H1 (cell line): Measurements from ENCODE around the gene CLDN6. TPM values are rescaled to one million over a fixed set of nuclear protein-coding genes. Genes with fewer than 3 reads are reported as not detected.
A peak's percentile ranks its signal among the peaks of the same experiment; 100 is the strongest.

Source experiments
- CTCF ChIA-PET: fragments of 300-600 bp; sonication (Branson Sonifier 250); formaldehyde crosslinking; loops from one replicate; lab custom pipeline; 2021; ENCODE audit not compliant: partially characterized antibody; lab: Charles Lee
- POLR2A ChIA-PET: fragments of 300-600 bp; sonication (Branson Sonifier 250); formaldehyde crosslinking; loops from one replicate; lab custom pipeline; 2021; ENCODE audit warnings: inconsistent platforms; ENCODE audit not compliant: partially characterized antibody; lab: Charles Lee
- DNase-seq, 2 experiments: peaks; one replicate each; pipeline versions ENCODE4 v3.0.0 to v3.0.0-alpha.2; 2010 to 2022; ENCODE audit warnings: low spot score in 2 of 2, low read depth in 1 of 2, mixed read lengths in 1 of 2
- FAIRE-seq: peaks from 2 replicates; lab custom pipeline; 2011; peaks lifted over from hg19 to GRCh38; lab: Jason Lieb, UNC
- H2AFZ ChIP-seq: 2 replicates; pipeline ENCODE4 v1.8.1; 2012; ENCODE audit warnings: low read length, inconsistent platforms
- H2AK5ac ChIP-seq: 2 replicates; pipeline ENCODE4 v1.6.1; 2013; ENCODE audit warnings: low read depth, low read length
- H2BK120ac ChIP-seq: replicated peaks from 2 replicates; pipeline ENCODE3; 2013; ENCODE audit warnings: low read depth, low read length, inconsistent platforms
- H2BK12ac ChIP-seq: 2 replicates; pipeline ENCODE4 v1.6.1; 2013; ENCODE audit warnings: low read depth, low read length
- H2BK15ac ChIP-seq: 2 replicates; pipeline ENCODE4 v1.6.1; 2013; ENCODE audit warnings: low read length
- H2BK20ac ChIP-seq: 2 replicates; pipeline ENCODE4 v1.6.1; 2013; ENCODE audit warnings: low read length
- H2BK5ac ChIP-seq: 2 replicates; pipeline ENCODE4 v1.6.1; 2013; ENCODE audit warnings: low read depth, low read length
- H3K14ac ChIP-seq: 2 replicates; pipeline ENCODE4 v1.6.1; 2013; ENCODE audit warnings: inconsistent platforms; ENCODE audit not compliant: insufficient read length
- H3K18ac ChIP-seq: 2 replicates; pipeline ENCODE4 v1.6.1; 2013; ENCODE audit warnings: low read length; ENCODE audit errors: extremely low read depth
- H3K23ac ChIP-seq: 2 replicates; pipeline ENCODE4 v1.6.1; 2013; ENCODE audit warnings: inconsistent platforms; ENCODE audit not compliant: insufficient read length
- H3K23me2 ChIP-seq: 2 replicates; pipeline ENCODE4 v1.6.1; 2013; ENCODE audit warnings: low read depth, low read length
- H3K27ac ChIP-seq: 2 replicates; pipeline ENCODE4 v1.6.1; 2011; ENCODE audit warnings: low read depth, low read length, inconsistent platforms
- H3K27me3 ChIP-seq, 4 experiments: replicated peaks in 1 of 4; 1 replicate in 1 of 4; 2 replicates in 3 of 4; pipeline versions ENCODE4 v1.6.1 to v1.8.1; 2011 to 2013; ENCODE audit warnings: low read length in 3 of 4, mild to moderate bottlenecking in 3 of 4, inconsistent platforms in 2 of 4, mixed read lengths in 2 of 4, moderate library complexity in 1 of 4; ENCODE audit not compliant: control insufficient read depth in 3 of 4, insufficient read depth in 3 of 4; ENCODE audit errors: extremely low read depth in 1 of 4
- H3K36me3 ChIP-seq, 4 experiments: 2 replicates each; pipeline versions ENCODE4 v1.6.1 to v1.8.1; 2011 to 2013; ENCODE audit warnings: mild to moderate bottlenecking in 4 of 4, low read length in 3 of 4, moderate library complexity in 2 of 4, control low read depth in 1 of 4, inconsistent platforms in 1 of 4; ENCODE audit not compliant: insufficient read depth in 4 of 4, control insufficient read depth in 2 of 4
- H3K4ac ChIP-seq: replicated peaks from 2 replicates; pipeline ENCODE3; 2013; ENCODE audit warnings: low read length, low read depth, mixed read lengths, inconsistent platforms; ENCODE audit not compliant: insufficient read length
- H3K4me1 ChIP-seq, 4 experiments: replicated peaks in 1 of 4; 1 replicate in 1 of 4; 2 replicates in 3 of 4; pipeline versions ENCODE4 v1.6.1 to v1.8.1; 2011 to 2013; ENCODE audit warnings: low read length in 3 of 4, inconsistent platforms in 2 of 4, mixed read lengths in 1 of 4; ENCODE audit not compliant: insufficient read depth in 4 of 4, control insufficient read depth in 3 of 4
- H3K4me2 ChIP-seq, 2 experiments: 2 replicates each; pipeline versions ENCODE4 v1.6.1 to v1.8.1; 2011 to 2013; ENCODE audit warnings: low read depth in 2 of 2, low read length in 2 of 2, control low read depth in 1 of 2, inconsistent platforms in 1 of 2, mild to moderate bottlenecking in 1 of 2; ENCODE audit not compliant: insufficient read depth in 1 of 2
- H3K4me3 ChIP-seq, 4 experiments: fragments of 200-600, 300-600 bp in 1 of 4; sonication (generic), shearing (Covaris generic), sonication (Bioruptor Twin) in 1 of 4; 2 replicates each; pipeline versions ENCODE4 v1.5.1 to v1.8.1; 2011 to 2016; ENCODE audit warnings: low read length in 4 of 4, low read depth in 3 of 4, control low read depth in 2 of 4, inconsistent platforms in 2 of 4, mild to moderate bottlenecking in 2 of 4, mixed read lengths in 1 of 4, moderate library complexity in 1 of 4; ENCODE audit not compliant: insufficient read depth in 2 of 4; ENCODE audit errors: extremely low read depth in 1 of 4
- H3K56ac ChIP-seq: replicated peaks from 2 replicates; pipeline ENCODE3; 2013; ENCODE audit warnings: low read depth, mild to moderate bottlenecking, mixed read lengths, low read length, inconsistent platforms; ENCODE audit not compliant: insufficient read length
- H3K79me1 ChIP-seq: 2 replicates; pipeline ENCODE4 v1.6.1; 2013; ENCODE audit warnings: low read depth, low read length, control low read depth
- H3K79me2 ChIP-seq, 2 experiments: 2 replicates each; pipeline versions ENCODE4 v1.6.1 to v1.8.1; 2012 to 2013; ENCODE audit warnings: low read length in 2 of 2, mild to moderate bottlenecking in 2 of 2, inconsistent platforms in 1 of 2; ENCODE audit not compliant: insufficient read depth in 2 of 2, control insufficient read depth in 1 of 2
- H3K9ac ChIP-seq, 4 experiments: replicated peaks in 1 of 4; 1 replicate in 1 of 4; 2 replicates in 3 of 4; pipeline versions ENCODE4 v1.6.1 to v1.8.1; 2011 to 2013; ENCODE audit warnings: low read depth in 3 of 4, low read length in 3 of 4, control low read depth in 2 of 4, mild to moderate bottlenecking in 2 of 4, moderate library complexity in 2 of 4, inconsistent platforms in 1 of 4; ENCODE audit errors: extremely low read depth in 1 of 4
- H3K9me3 ChIP-seq, 2 experiments: 2 replicates each; pipeline versions ENCODE4 v1.6.1 to v1.8.1; 2012 to 2013; ENCODE audit warnings: mild to moderate bottlenecking in 2 of 2, moderate library complexity in 2 of 2, control low read depth in 1 of 2, inconsistent platforms in 1 of 2, low read depth in 1 of 2, low read length in 1 of 2, mixed read lengths in 1 of 2; ENCODE audit not compliant: insufficient read depth in 2 of 2
- H4K20me1 ChIP-seq, 2 experiments: replicated peaks in 1 of 2; 2 replicates each; pipeline versions ENCODE3 to v1.8.1; 2011 to 2013; ENCODE audit warnings: inconsistent platforms in 2 of 2, low read length in 2 of 2, mild to moderate bottlenecking in 1 of 2; ENCODE audit not compliant: insufficient read depth in 2 of 2, control insufficient read depth in 1 of 2
- H4K5ac ChIP-seq: 2 replicates; pipeline ENCODE4 v1.6.1; 2013; ENCODE audit warnings: low read length, low read depth, mixed read lengths, inconsistent platforms; ENCODE audit not compliant: insufficient read length
- H4K8ac ChIP-seq: 2 replicates; pipeline ENCODE4 v1.8.0; 2013; ENCODE audit warnings: mild to moderate bottlenecking, moderate library complexity, low read length, inconsistent platforms; ENCODE audit not compliant: insufficient read depth; ENCODE audit errors: extremely low read depth
- H4K91ac ChIP-seq: replicated peaks from 2 replicates; pipeline ENCODE3; 2013; ENCODE audit warnings: low read length, mixed read lengths, inconsistent platforms; ENCODE audit not compliant: insufficient read length
- BRCA1 ChIP-seq: IDR thresholded peaks from 2 replicates; pipeline ENCODE4 v1.6.1; 2012; ENCODE audit warnings: low read depth, low read length, improper control_type of control experiment
- CHD1 ChIP-seq: IDR thresholded peaks from 2 replicates; pipeline ENCODE4 v1.6.1; 2012; ENCODE audit warnings: low read depth, low read length, improper control_type of control experiment
- CTBP2 ChIP-seq: IDR thresholded peaks from 2 replicates; pipeline ENCODE4 v1.7.0; 2011; ENCODE audit warnings: borderline replicate concordance, mild to moderate bottlenecking, moderate library complexity, mixed read lengths, low read length; ENCODE audit not compliant: insufficient read depth, insufficient read length
- GABPA ChIP-seq: IDR thresholded peaks from 2 replicates; pipeline ENCODE4 v1.6.1; 2011; ENCODE audit warnings: mild to moderate bottlenecking, low read length, moderate library complexity, borderline replicate concordance; ENCODE audit not compliant: insufficient read depth
- RBBP5 ChIP-seq: IDR thresholded peaks from 2 replicates; pipeline ENCODE4 v1.7.1; 2012; ENCODE audit warnings: low read depth, mild to moderate bottlenecking, inconsistent platforms, low read length, moderate library complexity, borderline replicate concordance
- SIN3A ChIP-seq, 2 experiments: IDR thresholded peaks in 1 of 2; conservative IDR thresholded peaks in 1 of 2; 2 replicates each; pipeline ENCODE4 v1.6.1; 2011 to 2012; ENCODE audit warnings: low read length in 2 of 2, improper control_type of control experiment in 1 of 2, low read depth in 1 of 2, mild to moderate bottlenecking in 1 of 2
- SIX5 ChIP-seq: IDR thresholded peaks from 2 replicates; pipeline ENCODE4 v1.6.1; 2011; ENCODE audit warnings: mild to moderate bottlenecking, low read depth, low read length
- SRF ChIP-seq: IDR thresholded peaks from 2 replicates; pipeline ENCODE4 v1.6.1; 2011; ENCODE audit warnings: mild to moderate bottlenecking, low read depth, low read length, moderate library complexity
- WGBS, 2 experiments: shearing (Covaris generic) in 1 of 2; methylation state at CpG; one replicate each; pipeline versions ENCODE4 v1.1.6 to v1.1.7; 2013 to 2015; ENCODE audit warnings: low lambda C conversion rate in 2 of 2, mixed read lengths in 2 of 2, inconsistent platforms in 1 of 2, low coverage in 1 of 2, missing lambda C conversion rate in 1 of 2; ENCODE audit not compliant: insufficient replicate concordance in 2 of 2, insufficient coverage in 1 of 2, insufficient read length in 1 of 2; ENCODE audit errors: extremely low coverage in 1 of 2, missing lambda C conversion rate in 1 of 2; 5-methylcytosine and 5-hydroxymethylcytosine counted together
- polyA plus RNA-seq, 7 experiments: library from polyadenylated mRNA; depleted of rRNA in 3 of 7; stranded (reverse) in 5 of 7; unstranded in 2 of 7; fragments of >200 nt in 5 of 7; fragments of 200-250 nt in 2 of 7; gene quantifications; 1 replicate in 5 of 7; 2 replicates in 1 of 7; 4 replicates in 1 of 7; pipeline versions ENCODE4 v1.2.1 to v1.2.3, GENCODE V29; 2011 to 2013; ENCODE audit warnings: missing spikeins in 2 of 7, mixed read lengths in 2 of 7
- total RNA-seq: library from RNA; stranded (reverse); fragmentation: NEBNext Ultra II Directional; extraction: Animal tissue kit (Norgen Biotek cat#: 25700); gene quantifications from 2 replicates; pipeline ENCODE4 v1.2.1, GENCODE V29; 2021

The CLDN6 gene
- total and polyA plus RNA-seq, 2 of the 8 experiments (the other 6 are each of a cell fraction or from before 2014, with no cell fraction given) = 747 to 1,115 TPM

DNA sequence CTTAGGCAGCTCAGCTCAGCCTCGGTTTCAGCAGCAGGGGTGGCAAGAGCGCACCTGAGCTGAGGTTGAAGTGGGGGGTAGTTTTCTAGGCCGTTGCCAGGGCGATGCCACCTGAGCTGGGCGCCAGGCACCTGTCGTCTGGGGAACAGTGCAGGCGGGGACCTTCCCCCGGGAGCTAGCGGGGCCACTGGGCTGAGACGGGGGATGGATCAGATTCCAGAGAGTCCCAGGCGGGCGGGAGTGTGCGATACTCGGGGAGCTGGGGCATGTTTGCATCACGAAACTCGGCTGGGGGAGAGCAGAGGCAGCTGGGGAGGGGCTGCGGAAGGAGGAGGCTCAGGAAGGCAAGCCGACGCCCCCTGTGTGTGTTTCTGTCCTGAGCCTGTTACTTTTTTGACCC is 5.7 kb downstream of the CLDN6 start:
- Histone ChIP-seq H3K9ac (peak overlapping the region in 1 of 4 experiments; percentile 9; a peak in 2 of 7 replicates), H3K79me1 (peaks cover 11% of the 10 kb centered on the region; the same call in 1 of the 2 replicates)
- TF ChIP-seq SIN3A (conservative IDR thresholded peaks at IDR 0.05 in 1 of 2, IDR thresholded peaks at IDR 0.05 in 1 of 2; ENCODE audit: low read depth in 1 of 2, low read length in 2 of 2) (peak in 1 of 2 experiments; percentile 15; a peak in 1 of 4 replicates), RBBP5 (peak; percentile 46), SIX5 (no peak), CHD1 (no peak), GABPA (0 out of 2 replicates have a peak, but pooled peaks have one; percentile 36), BRCA1 (no peak), SRF (no peak), CTBP2 (no peak)
- TF ChIP-seq, all 59 proteins: peak for 3
- no peak overlapping the region for H2BK120ac ChIP-seq
- peak overlapping the region; percentile 34 for H4K91ac ChIP-seq
- no peaks in the 10 kb centered on the region; a peak in 1 of 7 replicates for H3K27me3 ChIP-seq
- peak overlapping the region; percentile 32 to 58 (median 46) for H3K4me3 ChIP-seq
- DNase-seq (peak in 1 of 2 experiments; percentile 81), FAIRE-seq (no peak)
- no peak overlapping the region for H3K27ac ChIP-seq
- no peak overlapping the region for H2AFZ ChIP-seq
- no peak overlapping the region for H3K56ac ChIP-seq
- peaks cover 8 to 24% of the 10 kb centered on the region in 2 experiments for H3K79me2 ChIP-seq
- peak overlapping the region; percentile 92; the same call in 1 of the 2 replicates for H2AK5ac ChIP-seq
- no peak overlapping the region for H3K14ac ChIP-seq
- peak overlapping the region; percentile 80; the same call in 1 of the 2 replicates for H2BK20ac ChIP-seq
- H2BK5ac ChIP-seq = peak overlapping the region; percentile 52
- H2BK12ac ChIP-seq = peak overlapping the region; percentile 84; the same call in 1 of the 2 replicates
- H4K8ac ChIP-seq = peak overlapping the region; percentile 43
- H3K9me3 ChIP-seq = no peaks in the 10 kb centered on the region
- peaks cover 17 to 70% (median 57%) of the 10 kb centered on the region in 4 experiments for H3K4me1 ChIP-seq
- H3K36me3 ChIP-seq = peaks cover 6 to 20% (median 12%) of the 10 kb centered on the region in 4 experiments; a peak in 7 of 8 replicates
- 7% methylated on average over 16 of the region's 19 CpGs; no CpG with 5 or more reads in 1 of the 2 experiments for WGBS, 2 experiments
- H3K4me2 ChIP-seq = peak overlapping the region; percentile 80
- ChIA-PET CTCF (interaction anchor here (0.6 to 17.3 kb wide), 7 partner anchors 8 to 137 kb away, joined by 3 to 639 read pairs (median 4); partner anchors contain the start of genes BICDL2, CLDN6, HCFC1R1 and KREMEN2), POLR2A (interaction anchor here (0.6 to 35.7 kb wide), 22 partner anchors 5 to 135 kb away, joined by 3 to 1808 read pairs (median 4); partner anchors contain the start of genes BICDL2, CLDN6, CLDN9 and HCFC1R1)
- peak overlapping the region; percentile 69 for H3K4ac ChIP-seq
- peaks cover 16 to 31% of the 10 kb centered on the region in 2 experiments for H4K20me1 ChIP-seq
- H4K5ac ChIP-seq = no peak overlapping the region
- H2BK15ac ChIP-seq = no peak overlapping the region
- peak overlapping the region; percentile 96 for H3K18ac ChIP-seq
- H3K23ac ChIP-seq = no peak overlapping the region
- H3K23me2 ChIP-seq = peaks cover 33% of the 10 kb centered on the region
